ENCODE data around the gene SPINK7.

Gene SPINK7

DNA sequence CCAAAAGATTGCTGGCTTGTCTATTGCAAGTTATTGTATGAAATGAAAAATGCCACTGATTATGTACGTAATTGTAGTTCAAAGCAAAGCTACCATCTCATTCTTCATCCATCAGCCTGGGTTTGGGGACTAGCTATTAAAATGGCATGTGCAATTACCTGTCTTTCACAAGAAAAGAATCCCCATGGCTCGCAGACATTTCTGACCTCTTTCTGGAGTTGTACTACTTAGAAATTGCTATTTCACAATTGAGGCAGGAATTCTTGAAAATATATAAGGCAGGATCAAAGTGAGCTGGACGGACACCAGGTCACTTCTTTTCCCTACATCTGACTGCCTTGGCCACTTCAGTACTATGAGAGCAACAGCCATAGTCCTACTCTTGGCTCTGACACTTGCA, 23.0 kb downstream of the SPINK7 start, which contains the start of gene SPINK9:
SPINK9 (plus strand) TSS at position 301 of the 400 bp plus-strand sequence; CDS start at position 356, 55 bp downstream.
- Histone ChIP-seq H3K36me3 (ENCODE audit: control insufficient read depth in 2 of 2, insufficient read depth in 1 of 2, low read length in 2 of 2) (no peaks in the 10 kb centered on the region), H3K4me1 (ENCODE audit: control insufficient read depth, insufficient read depth, low read length) (no peaks in the 10 kb centered on the region), H3K4me3 (ENCODE audit: low read depth, low read length) (no peak within 1 kb of the TSS), H3K27ac (ENCODE audit: extremely low read depth, low read depth, low read length) (no peak within 1 kb of the TSS), H3K9me3 (ENCODE audit: control insufficient read depth, insufficient read depth, low read depth, low read length) (no peaks in the 10 kb centered on the region)
- ChIA-PET CTCF (no interaction called here), POLR2A (no interaction called here)
- TF ChIP-seq ZNF518A (tag by site-specific recombination; conservative IDR thresholded peaks at IDR 0.05; ENCODE audit: low read depth) (no peak), ZNF114 (tag by site-specific recombination; IDR thresholded peaks at IDR 0.05) (no peak), ZNF350 (tag by site-specific recombination; IDR thresholded peaks at IDR 0.05) (no peak), ZNF610 (tag by site-specific recombination; IDR thresholded peaks at IDR 0.05; ENCODE audit: borderline replicate concordance) (no peak), ZNF791 (tag by site-specific recombination; IDR thresholded peaks at IDR 0.05) (no peak), ZNF449 (tag by site-specific recombination; IDR thresholded peaks at IDR 0.05) (no peak), ELK4 (IDR thresholded peaks at IDR 0.05; ENCODE audit: borderline replicate concordance, low read depth, low read length) (no peak), EGR2 (tag by site-specific recombination; IDR thresholded peaks at IDR 0.05; ENCODE audit: low read depth) (no peak), ZBTB48 (tag by site-specific recombination; IDR thresholded peaks at IDR 0.05) (no peak), ZNF654 (tag by site-specific recombination; IDR thresholded peaks at IDR 0.05; ENCODE audit: low read depth) (no peak), ZSCAN30 (tag by site-specific recombination; IDR thresholded peaks at IDR 0.05) (no peak), BCL11A (tag by site-specific recombination; IDR thresholded peaks at IDR 0.05; ENCODE audit: low read depth) (no peak), ZNF335 (tag by site-specific recombination; conservative IDR thresholded peaks at IDR 0.05) (no peak), KLF8 (tag by site-specific recombination; IDR thresholded peaks at IDR 0.05) (no peak)

DNA sequence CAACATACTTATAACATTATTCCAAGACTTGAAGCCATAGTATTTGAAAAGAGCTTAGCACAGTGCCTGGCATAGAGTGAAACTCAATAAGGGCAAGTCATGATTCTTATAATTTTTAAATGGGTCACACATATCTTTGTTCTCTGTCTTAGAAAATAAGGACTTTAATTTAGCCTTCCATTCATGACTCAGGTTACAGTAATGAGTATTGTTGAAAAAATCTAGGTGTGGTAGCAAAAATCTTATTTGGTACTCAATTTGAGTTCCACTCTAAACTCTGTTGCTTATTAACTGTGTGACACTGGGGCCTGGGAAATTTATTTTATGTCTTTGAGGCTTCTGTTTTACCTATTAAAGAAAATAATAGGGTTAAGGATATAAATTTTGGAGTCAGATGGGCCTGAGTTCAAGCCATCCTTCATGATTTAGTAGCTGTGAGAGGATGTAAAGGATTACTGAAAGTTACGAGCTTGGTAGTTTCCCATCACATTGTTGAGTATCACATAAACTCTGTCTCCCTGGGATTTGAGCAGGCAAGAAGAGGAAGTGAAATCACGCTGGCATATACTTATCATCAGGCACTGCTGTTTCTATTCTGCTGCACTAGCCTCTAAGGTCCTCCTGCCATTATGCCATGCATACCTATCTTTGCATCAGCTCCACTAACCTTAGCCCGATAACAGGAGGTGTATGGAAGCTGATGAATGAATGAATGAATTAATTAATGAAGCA, 24.6 kb downstream of the SPINK7 start:
- no peaks in the 10 kb centered on the region for H3K4me1 ChIP-seq (ENCODE audit: control insufficient read depth, insufficient read depth, low read length)
- no peaks in the 10 kb centered on the region for H3K36me3 ChIP-seq (ENCODE audit: control insufficient read depth in 2 of 2, insufficient read depth in 1 of 2, low read length in 2 of 2)
- ChIA-PET CTCF (interaction anchor here (0.6 kb wide), 1 partner anchor 123 kb away, joined by 3 read pairs; no protein-coding TSS in a partner anchor), POLR2A (no interaction called here)
- H3K27ac ChIP-seq (ENCODE audit: extremely low read depth, low read depth, low read length): no peak overlapping the region
- H3K4me3 ChIP-seq (ENCODE audit: low read depth, low read length): no peak overlapping the region
- H3K9me3 ChIP-seq (ENCODE audit: control insufficient read depth, insufficient read depth, low read depth, low read length): no peaks in the 10 kb centered on the region
- TF ChIP-seq ZNF394 (tag by site-specific recombination; IDR thresholded peaks at IDR 0.05; ENCODE audit: borderline replicate concordance) (no peak), TCF7L2 (IDR thresholded peaks at IDR 0.05; ENCODE audit: borderline replicate concordance, low read depth, low read length) (no peak), ZNF747 (tag by site-specific recombination; IDR thresholded peaks at IDR 0.05) (no peak), OVOL3 (tag by site-specific recombination; IDR thresholded peaks at IDR 0.05) (no peak), ZNF792 (tag by site-specific recombination; IDR thresholded peaks at IDR 0.05) (no peak), ZNF610 (tag by site-specific recombination; IDR thresholded peaks at IDR 0.05; ENCODE audit: borderline replicate concordance) (no peak), YY1 (tag by site-specific recombination; IDR thresholded peaks at IDR 0.05) (no peak), KLF16 (tag by site-specific recombination; IDR thresholded peaks at IDR 0.05) (no peak), ZNF639 (tag by site-specific recombination; IDR thresholded peaks at IDR 0.05) (no peak), ZNF529 (tag by site-specific recombination; IDR thresholded peaks at IDR 0.05; ENCODE audit: insufficient replicate concordance) (no peak), SCRT1 (tag by site-specific recombination; IDR thresholded peaks at IDR 0.05; ENCODE audit: borderline replicate concordance) (no peak), ZNF677 (tag by site-specific recombination; IDR thresholded peaks at IDR 0.05) (no peak), ZNF391 (tag by site-specific recombination; IDR thresholded peaks at IDR 0.05; ENCODE audit: borderline replicate concordance, low read depth) (no peak), ZNF548 (tag by site-specific recombination; IDR thresholded peaks at IDR 0.05) (no peak)
